ENCODE data around the gene ANKS1B. TPM values are rescaled to one million over a fixed set of nuclear protein-coding genes. Genes with fewer than 3 reads are reported as not detected.

Gene ANKS1B
- total RNA-seq, 4 donors from 2014 or later: 1.5 to 5.5 (median 4.4) TPM

GRCh38 chr12:99374023-99374422 lies 610.7 kb downstream of the ANKS1B start:
- WGBS, 2 donors: 78 to 85% methylated on average over 1 of the region's 1 CpG
- no peak for DNase-seq (ENCODE audit: low spot score in 2 of 2)
- H3K4me3 ChIP-seq (ENCODE audit: low read depth, poor library complexity, severe bottlenecking): no peak overlapping the region
- intact Hi-C loops (cut with DNase I; ENCODE audit: low total_unique reads): no loop called here
- TF ChIP-seq POLR2A (IDR thresholded peaks at IDR 0.05) (no peak), CTCF (IDR thresholded peaks at IDR 0.05) (no peak)

- intact Hi-C loops (cut with DNase I; ENCODE audit: low total_unique reads): no loop called here
- DNase-seq (ENCODE audit: low spot score in 2 of 2): no peak
- 33 to 42% methylated on average over 3 of the region's 3 CpGs for whole genome bisulfite sequencing, 2 donors
- no peak for TF ChIP-seq POLR2A (IDR thresholded peaks at IDR 0.05)
- no peak overlapping the region for H3K4me3 ChIP-seq (ENCODE audit: low read depth, poor library complexity, severe bottlenecking)
Measured at GRCh38 chr12:99372257-99372920, 612.3 kb downstream of the ANKS1B start.

- 89 to 97% methylated on average over 1 of the region's 1 CpG for WGBS, 2 donors
Measured at GRCh38 chr12:99370421-99371138, 614.2 kb downstream of the ANKS1B start.

GRCh38 chr12:99367181-99367580 lies 617.6 kb downstream of the ANKS1B start:
- no peak overlapping the region for H3K4me3 ChIP-seq (ENCODE audit: low read depth, poor library complexity, severe bottlenecking)
- intact Hi-C loops (cut with DNase I; ENCODE audit: low total_unique reads): no loop called here
- no peak for TF ChIP-seq CTCF (IDR thresholded peaks at IDR 0.05)
- no peak for TF ChIP-seq POLR2A (IDR thresholded peaks at IDR 0.05)
- 42 to 56% methylated on average over 3 of the region's 3 CpGs for WGBS, 2 donors
- no peak for DNase-seq (ENCODE audit: low spot score in 2 of 2)

More at GRCh38 chr12:99370421-99371138, 614.2 kb downstream of the ANKS1B start:
- intact Hi-C loops (cut with DNase I; ENCODE audit: low total_unique reads): no loop called here
- no peak overlapping the region for H3K4me3 ChIP-seq (ENCODE audit: low read depth, poor library complexity, severe bottlenecking)
- no peak for DNase-seq (ENCODE audit: low spot score in 2 of 2)
- TF ChIP-seq CTCF (IDR thresholded peaks at IDR 0.05) (no peak), POLR2A (IDR thresholded peaks at IDR 0.05) (no peak)

- H3K4me3 ChIP-seq (ENCODE audit: low read depth, poor library complexity, severe bottlenecking): no peak overlapping the region
- intact Hi-C loops (cut with DNase I; ENCODE audit: low total_unique reads): no loop called here
- no peak for DNase-seq (ENCODE audit: low spot score in 2 of 2)
- TF ChIP-seq CTCF (IDR thresholded peaks at IDR 0.05) (no peak), POLR2A (IDR thresholded peaks at IDR 0.05) (no peak)
- 23 to 32% methylated on average over 3 of the region's 3 CpGs for WGBS, 2 donors
Measured at GRCh38 chr12:99352269-99352668, 632.5 kb downstream of the ANKS1B start.

- H3K4me3 ChIP-seq (ENCODE audit: low read depth, poor library complexity, severe bottlenecking): no peak overlapping the region
- intact Hi-C loops (cut with DNase I; ENCODE audit: low total_unique reads): no loop called here
- no peak for TF ChIP-seq POLR2A (IDR thresholded peaks at IDR 0.05)
- TF ChIP-seq CTCF (IDR thresholded peaks at IDR 0.05): no peak
- no peak for DNase-seq (ENCODE audit: low spot score in 2 of 2)
Measured at GRCh38 chr12:99343960-99344359, 640.8 kb downstream of the ANKS1B start.
